Testis (tissue), 3 donors: ENCODE data around the gene HOXA5. TPM values are rescaled to one million over a fixed set of nuclear protein-coding genes. Genes with fewer than 3 reads are reported as not detected.

Experiments used
- DNase-seq: peaks from one replicate; pipeline ENCODE4 v3.0.0-alpha.2; 2019
- H3K27ac ChIP-seq, 2 donors: fragments of 200-600 bp; sonication (generic); one replicate each; pipeline ENCODE4 v1.5.1; 2019
- H3K27me3 ChIP-seq: fragments of 200-600 bp; sonication (generic); one replicate; pipeline ENCODE4 v1.5.1; 2019
- H3K36me3 ChIP-seq: fragments of 200-600 bp; sonication (generic); one replicate; pipeline ENCODE4 v1.5.1; 2017; ENCODE audit warnings: low read depth; ENCODE audit errors: missing control alignments
- H3K4me1 ChIP-seq: fragments of 200-600 bp; sonication (generic); one replicate; pipeline ENCODE4 v1.5.1; 2019
- H3K4me3 ChIP-seq, 2 donors: fragments of 200-600 bp; sonication (generic); one replicate each; pipeline ENCODE4 v1.5.1; 2017 to 2019
- H3K9me3 ChIP-seq: fragments of 200-600 bp; sonication (generic); one replicate; pipeline ENCODE4 v1.5.1; 2017
- POLR2A ChIP-seq: fragments of 450-650 bp; IDR thresholded peaks from one replicate; pipeline ENCODE4 v1.6.1; 2017; ENCODE audit warnings: antibody characterized with exemption, mild to moderate bottlenecking, moderate library complexity
- WGBS, 2 donors: methylation state at CpG; one replicate each; pipeline ENCODE4 v1.1.5; 2018; 5-methylcytosine and 5-hydroxymethylcytosine counted together
- intact Hi-C: fragments of 100-400 bp; cut with DNase I; formaldehyde crosslinking; loops from one replicate; pipeline ENCODE4 v1.15.1; 2023; ENCODE audit warnings: low total_unique reads
- polyA plus RNA-seq: library from polyadenylated mRNA; stranded (reverse); fragments of 350-450 nt; fragmentation: Illumina TruSeq; extraction: RNeasy Lipid Tissue Mini Kit (QIAGEN cat#74804); gene quantifications from one replicate; pipeline ENCODE4 v1.2.3, GENCODE V29; 2014; ENCODE audit warnings: low read depth, low replicate concordance; ENCODE audit not compliant: insufficient read depth
- total RNA-seq, 2 donors: library from RNA; depleted of rRNA; stranded (reverse); fragments of >200 nt; gene quantifications; one replicate each; pipeline ENCODE4 v1.2.3, GENCODE V29; 2016
- TF ChIP-seq, protein P1 (sequence below), 3 experiments: fragments of 450-650 bp in 2 of 3; fragments of 200-600 bp in 1 of 3; sonication (generic) in 1 of 3; IDR thresholded peaks; one replicate each; pipeline ENCODE4 v1.5.1; 2016 to 2019; ENCODE audit warnings: antibody characterized with exemption in 3 of 3, mild to moderate bottlenecking in 2 of 3, moderate library complexity in 1 of 3

Gene HOXA5
- total and polyA plus RNA-seq, 3 donors from 2014 or later = 0.63 to 7.6 TPM; not detected in 1

DNA sequence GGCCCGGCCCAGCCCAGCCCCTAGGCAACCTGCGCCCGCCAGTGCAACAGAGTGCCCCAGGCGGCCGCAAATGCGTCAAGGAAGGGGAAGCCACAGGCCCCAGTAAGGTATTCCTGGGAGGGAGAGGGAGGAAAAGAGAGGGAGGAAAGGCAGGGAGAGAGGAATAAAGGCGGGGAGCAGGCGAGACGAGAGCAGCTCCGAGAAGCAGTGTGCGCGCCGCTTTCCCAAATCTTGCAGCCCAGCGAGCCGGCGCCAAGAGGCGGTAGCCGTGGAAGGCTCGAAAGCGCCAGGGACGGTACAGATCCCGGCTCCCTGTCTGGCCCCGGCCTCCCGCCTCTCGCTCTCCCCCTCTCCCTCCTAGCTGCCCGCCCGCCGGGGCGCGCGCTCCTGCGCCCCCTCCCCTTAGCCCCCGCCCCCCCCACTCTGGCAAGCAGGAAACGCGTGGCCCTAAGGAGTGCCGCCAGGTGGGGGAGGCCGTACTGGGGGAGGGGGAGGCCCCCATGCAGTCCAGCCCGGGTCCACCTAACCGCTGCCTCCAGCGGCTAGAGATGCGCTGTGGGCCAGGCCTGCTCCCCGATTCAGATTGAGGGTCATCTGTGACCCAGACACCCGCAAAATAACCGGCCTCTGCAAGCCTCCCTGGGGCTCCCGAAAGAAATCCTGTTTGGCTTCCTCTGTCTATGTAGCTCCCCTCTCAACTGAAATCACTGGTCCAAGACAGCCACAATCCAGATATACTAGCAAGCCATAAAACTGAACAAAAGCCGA, 26.4 kb upstream of the HOXA5 start:
- WGBS, 2 donors = 3 to 8% methylated on average over 28 to 36 of the region's 46 CpGs
- Histone ChIP-seq H3K27me3 (peaks cover 4% of the 10 kb centered on the region), H3K27ac (no peak overlapping the region), H3K4me1 (peaks cover 16% of the 10 kb centered on the region), H3K36me3 (no peaks in the 10 kb centered on the region), H3K4me3 (no peak overlapping the region), H3K9me3 (no peaks in the 10 kb centered on the region)
- TF ChIP-seq POLR2A = no peak
- TF ChIP-seq, protein P1, sequence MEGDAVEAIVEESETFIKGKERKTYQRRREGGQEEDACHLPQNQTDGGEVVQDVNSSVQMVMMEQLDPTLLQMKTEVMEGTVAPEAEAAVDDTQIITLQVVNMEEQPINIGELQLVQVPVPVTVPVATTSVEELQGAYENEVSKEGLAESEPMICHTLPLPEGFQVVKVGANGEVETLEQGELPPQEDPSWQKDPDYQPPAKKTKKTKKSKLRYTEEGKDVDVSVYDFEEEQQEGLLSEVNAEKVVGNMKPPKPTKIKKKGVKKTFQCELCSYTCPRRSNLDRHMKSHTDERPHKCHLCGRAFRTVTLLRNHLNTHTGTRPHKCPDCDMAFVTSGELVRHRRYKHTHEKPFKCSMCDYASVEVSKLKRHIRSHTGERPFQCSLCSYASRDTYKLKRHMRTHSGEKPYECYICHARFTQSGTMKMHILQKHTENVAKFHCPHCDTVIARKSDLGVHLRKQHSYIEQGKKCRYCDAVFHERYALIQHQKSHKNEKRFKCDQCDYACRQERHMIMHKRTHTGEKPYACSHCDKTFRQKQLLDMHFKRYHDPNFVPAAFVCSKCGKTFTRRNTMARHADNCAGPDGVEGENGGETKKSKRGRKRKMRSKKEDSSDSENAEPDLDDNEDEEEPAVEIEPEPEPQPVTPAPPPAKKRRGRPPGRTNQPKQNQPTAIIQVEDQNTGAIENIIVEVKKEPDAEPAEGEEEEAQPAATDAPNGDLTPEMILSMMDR (IDR thresholded peaks at IDR 0.05) = no peak
- intact Hi-C loops = loop anchor here (10.0 kb wide), 1 partner anchor 795 kb away; no protein-coding TSS in a partner anchor
- DNase-seq = no peak

DNA sequence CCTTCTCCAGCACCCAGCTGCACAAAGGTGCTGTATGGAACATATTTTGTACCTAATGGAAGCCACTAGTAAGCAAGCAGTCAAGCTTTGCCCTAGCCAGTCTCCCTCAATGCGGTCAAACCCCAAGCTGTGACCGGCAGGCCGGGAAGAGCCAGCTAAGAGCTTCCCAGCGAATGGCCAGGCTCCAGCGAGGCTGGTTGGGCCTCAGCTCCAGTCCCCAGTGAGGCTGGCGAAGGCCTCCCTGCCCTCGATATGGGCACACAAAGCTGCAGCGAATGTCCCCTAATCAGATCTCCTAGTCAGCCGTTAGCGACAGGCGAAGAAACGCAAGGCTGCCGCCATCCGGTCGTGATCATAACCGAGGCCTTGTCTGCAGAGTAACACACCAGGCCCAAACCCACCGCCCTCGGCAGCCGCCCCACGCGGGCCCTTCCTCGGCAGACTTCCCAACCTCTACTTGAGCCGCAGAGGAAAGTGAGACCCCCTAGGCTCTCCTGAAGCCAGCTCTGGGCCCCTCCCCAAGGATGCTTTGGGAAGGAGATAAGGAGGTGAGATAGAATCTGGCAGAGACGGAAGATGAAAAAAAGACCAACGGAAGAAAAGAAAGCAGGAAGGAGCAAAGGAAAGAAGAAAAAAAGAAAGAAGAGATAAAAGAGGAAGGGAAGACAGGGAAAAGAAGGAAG, 24.9 kb upstream of the HOXA5 start:
- Histone ChIP-seq H3K4me3 (no peak overlapping the region), H3K27me3 (peaks cover 4% of the 10 kb centered on the region), H3K9me3 (no peaks in the 10 kb centered on the region), H3K4me1 (peaks cover 13% of the 10 kb centered on the region), H3K36me3 (no peaks in the 10 kb centered on the region), H3K27ac (no peak overlapping the region)
- 25 to 30% methylated on average over 12 to 25 of the region's 25 CpGs for WGBS, 2 donors
- DNase-seq = no peak
- intact Hi-C loops = loop anchor here (10.0 kb wide), 1 partner anchor 794 kb away; no protein-coding TSS in a partner anchor
- TF ChIP-seq POLR2A = no peak
- TF ChIP-seq, protein P1 (IDR thresholded peaks at IDR 0.05) = no peak

DNA sequence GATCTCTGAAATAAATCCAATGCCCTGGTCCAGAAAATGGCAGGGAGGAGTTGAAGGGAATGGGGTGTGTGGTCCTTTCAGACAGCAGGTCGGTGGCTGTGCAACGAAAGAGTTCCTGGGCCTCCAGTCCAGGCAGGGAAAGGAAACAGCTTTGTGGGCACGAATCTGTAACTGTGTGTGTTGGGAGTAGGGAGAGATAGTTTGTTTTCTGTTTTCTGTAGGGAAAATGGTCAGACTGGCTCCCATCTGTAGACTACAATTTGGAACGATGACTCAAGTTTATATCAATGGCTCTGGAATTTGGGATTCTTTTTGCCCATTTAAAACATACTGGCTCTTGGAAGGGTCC, 24.4 kb upstream of the HOXA5 start:
- H3K36me3 ChIP-seq = no peaks in the 10 kb centered on the region
- H3K27ac ChIP-seq = no peak overlapping the region
- TF ChIP-seq, protein P1 (IDR thresholded peaks at IDR 0.05) = no peak
- TF ChIP-seq POLR2A = no peak
- no peaks in the 10 kb centered on the region for H3K9me3 ChIP-seq
- no peak overlapping the region for H3K4me3 ChIP-seq
- intact Hi-C loops = loop anchor here (10.0 kb wide), 1 partner anchor 793 kb away; no protein-coding TSS in a partner anchor
- 35 to 46% methylated on average over 4 of the region's 4 CpGs for WGBS, 2 donors
- H3K4me1 ChIP-seq = peaks cover 8% of the 10 kb centered on the region
- peaks cover 4% of the 10 kb centered on the region for H3K27me3 ChIP-seq
- no peak for DNase-seq

DNA sequence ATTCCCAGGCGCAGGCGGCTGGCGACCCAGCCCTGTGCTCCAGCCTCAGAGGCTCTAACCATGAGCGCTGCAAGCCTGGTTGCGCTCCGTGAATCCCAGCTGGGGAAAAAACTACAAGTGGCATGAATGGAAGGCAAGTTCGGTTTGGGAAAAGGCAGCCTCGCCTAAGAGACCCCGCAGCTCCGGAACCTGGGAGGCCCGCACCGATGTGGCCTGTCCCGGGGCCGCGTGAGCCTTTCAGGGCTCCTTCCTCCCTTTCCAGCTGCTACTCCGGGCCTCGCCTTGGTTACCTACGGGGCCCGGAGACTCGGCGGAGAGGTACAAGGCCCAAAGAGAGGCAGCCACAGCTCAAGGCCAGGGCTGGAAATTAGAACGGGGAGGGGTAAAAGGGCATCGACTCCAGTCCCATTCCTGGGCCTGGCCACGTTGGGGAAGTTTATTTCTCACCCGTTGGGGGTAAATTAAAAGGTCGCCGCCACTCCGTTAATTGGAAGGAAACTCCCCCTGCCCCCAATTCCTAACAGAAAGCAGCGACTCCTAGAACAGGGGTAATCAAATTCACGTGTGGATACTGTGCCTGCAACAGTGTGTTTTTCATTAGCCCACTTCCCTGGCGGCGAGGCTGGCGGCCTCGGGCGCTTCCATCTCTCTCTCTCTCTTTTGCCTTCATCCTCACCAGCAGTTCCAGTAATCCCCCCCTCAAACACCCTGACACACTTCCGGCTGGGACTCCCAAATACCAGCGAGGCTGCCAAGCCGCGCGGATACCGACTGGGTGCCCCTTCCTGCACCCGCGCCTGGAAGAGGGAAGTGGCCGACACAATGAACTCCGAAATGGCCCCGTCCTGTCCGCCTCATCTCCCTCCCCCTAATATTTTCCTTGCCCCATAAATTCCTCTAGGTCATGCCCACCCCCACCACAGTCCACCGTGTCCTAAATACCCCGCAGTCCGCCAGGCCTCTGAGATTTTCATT, 23.3 kb upstream of the HOXA5 start:
- no peak for DNase-seq
- H3K27ac ChIP-seq = no peak overlapping the region
- H3K4me1 ChIP-seq = peaks cover 4% of the 10 kb centered on the region
- no peak for TF ChIP-seq POLR2A
- intact Hi-C loops = loop anchor here (10.0 kb wide), 1 partner anchor 792 kb away; no protein-coding TSS in a partner anchor
- H3K9me3 ChIP-seq = no peaks in the 10 kb centered on the region
- no peaks in the 10 kb centered on the region for H3K36me3 ChIP-seq
- 15 to 26% methylated on average over 31 to 50 of the region's 50 CpGs for WGBS, 2 donors
- peaks cover 4% of the 10 kb centered on the region for H3K27me3 ChIP-seq
- peak overlapping the region; percentile 36 to 48 for H3K4me3 ChIP-seq
